ENCODE results near the gene KCNQ2. TPM values are rescaled to one million over a fixed set of nuclear protein-coding genes. Genes with fewer than 3 reads are reported as not detected.

The KCNQ2 gene
- total and polyA plus RNA-seq, 4 donors, result not detected

DNA sequence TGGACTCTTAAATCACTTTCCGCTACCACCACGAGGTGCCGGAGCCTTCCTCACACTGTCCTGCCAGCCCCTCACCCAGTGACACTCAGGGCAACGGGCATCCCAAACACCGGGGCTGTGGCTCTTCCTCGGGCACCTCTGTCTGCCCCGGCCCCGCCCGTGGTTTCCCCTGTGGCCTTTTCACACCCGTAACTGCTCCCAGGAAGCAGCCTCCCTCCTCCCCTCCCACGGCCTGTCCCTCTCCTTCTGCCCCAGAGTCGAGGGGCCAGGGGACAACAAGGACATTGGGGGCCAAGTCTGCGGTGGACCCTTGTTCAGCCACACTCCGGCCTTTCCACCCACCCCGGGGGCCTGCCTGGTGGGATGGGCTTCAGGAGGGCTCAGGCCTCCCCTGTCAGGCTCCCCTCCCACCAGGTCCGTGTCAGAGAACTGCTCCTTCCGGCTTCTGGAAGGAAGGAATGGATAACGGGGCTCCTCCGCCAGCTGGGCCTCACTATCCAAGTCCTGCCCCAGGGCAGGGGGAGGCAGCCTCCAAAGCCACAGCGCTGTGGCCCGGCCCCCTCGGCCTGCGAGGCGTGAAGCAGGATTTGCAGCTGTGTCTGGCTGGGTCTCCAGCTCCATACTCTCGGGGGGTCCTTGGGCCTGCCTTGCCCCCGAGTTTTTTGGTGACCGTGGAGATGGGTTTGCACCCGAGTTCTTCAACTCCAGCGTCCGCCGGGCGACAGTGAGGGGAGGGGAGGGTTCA lies 56.6 kb downstream of the KCNQ2 start:
- no peak for DNase-seq (ENCODE audit: low spot score)
- H3K36me3 ChIP-seq (ENCODE audit: control insufficient read depth in 4 of 4, insufficient read depth in 3 of 4, low read depth in 1 of 4, low read length in 3 of 4), result no peaks in the 10 kb centered on the region
- TF ChIP-seq FOXA2 (IDR thresholded peaks at IDR 0.05) (no peak), RXRA (IDR thresholded peaks at IDR 0.05) (no peak), HNF4A (conservative IDR thresholded peaks at IDR 0.05) (no peak), RAD21 (IDR thresholded peaks at IDR 0.05) (no peak), TAF1 (conservative IDR thresholded peaks at IDR 0.05) (no peak)
- TF ChIP-seq, protein P1, sequence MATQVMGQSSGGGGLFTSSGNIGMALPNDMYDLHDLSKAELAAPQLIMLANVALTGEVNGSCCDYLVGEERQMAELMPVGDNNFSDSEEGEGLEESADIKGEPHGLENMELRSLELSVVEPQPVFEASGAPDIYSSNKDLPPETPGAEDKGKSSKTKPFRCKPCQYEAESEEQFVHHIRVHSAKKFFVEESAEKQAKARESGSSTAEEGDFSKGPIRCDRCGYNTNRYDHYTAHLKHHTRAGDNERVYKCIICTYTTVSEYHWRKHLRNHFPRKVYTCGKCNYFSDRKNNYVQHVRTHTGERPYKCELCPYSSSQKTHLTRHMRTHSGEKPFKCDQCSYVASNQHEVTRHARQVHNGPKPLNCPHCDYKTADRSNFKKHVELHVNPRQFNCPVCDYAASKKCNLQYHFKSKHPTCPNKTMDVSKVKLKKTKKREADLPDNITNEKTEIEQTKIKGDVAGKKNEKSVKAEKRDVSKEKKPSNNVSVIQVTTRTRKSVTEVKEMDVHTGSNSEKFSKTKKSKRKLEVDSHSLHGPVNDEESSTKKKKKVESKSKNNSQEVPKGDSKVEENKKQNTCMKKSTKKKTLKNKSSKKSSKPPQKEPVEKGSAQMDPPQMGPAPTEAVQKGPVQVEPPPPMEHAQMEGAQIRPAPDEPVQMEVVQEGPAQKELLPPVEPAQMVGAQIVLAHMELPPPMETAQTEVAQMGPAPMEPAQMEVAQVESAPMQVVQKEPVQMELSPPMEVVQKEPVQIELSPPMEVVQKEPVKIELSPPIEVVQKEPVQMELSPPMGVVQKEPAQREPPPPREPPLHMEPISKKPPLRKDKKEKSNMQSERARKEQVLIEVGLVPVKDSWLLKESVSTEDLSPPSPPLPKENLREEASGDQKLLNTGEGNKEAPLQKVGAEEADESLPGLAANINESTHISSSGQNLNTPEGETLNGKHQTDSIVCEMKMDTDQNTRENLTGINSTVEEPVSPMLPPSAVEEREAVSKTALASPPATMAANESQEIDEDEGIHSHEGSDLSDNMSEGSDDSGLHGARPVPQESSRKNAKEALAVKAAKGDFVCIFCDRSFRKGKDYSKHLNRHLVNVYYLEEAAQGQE (IDR thresholded peaks at IDR 0.05), result no peak
- TF ChIP-seq, protein P2, sequence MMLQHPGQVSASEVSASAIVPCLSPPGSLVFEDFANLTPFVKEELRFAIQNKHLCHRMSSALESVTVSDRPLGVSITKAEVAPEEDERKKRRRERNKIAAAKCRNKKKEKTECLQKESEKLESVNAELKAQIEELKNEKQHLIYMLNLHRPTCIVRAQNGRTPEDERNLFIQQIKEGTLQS (IDR thresholded peaks at IDR 0.05), result no peak
- TF ChIP-seq, protein P3, sequence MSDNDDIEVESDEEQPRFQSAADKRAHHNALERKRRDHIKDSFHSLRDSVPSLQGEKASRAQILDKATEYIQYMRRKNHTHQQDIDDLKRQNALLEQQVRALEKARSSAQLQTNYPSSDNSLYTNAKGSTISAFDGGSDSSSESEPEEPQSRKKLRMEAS (IDR thresholded peaks at IDR 0.05), result no peak
- TF ChIP-seq, protein P4, sequence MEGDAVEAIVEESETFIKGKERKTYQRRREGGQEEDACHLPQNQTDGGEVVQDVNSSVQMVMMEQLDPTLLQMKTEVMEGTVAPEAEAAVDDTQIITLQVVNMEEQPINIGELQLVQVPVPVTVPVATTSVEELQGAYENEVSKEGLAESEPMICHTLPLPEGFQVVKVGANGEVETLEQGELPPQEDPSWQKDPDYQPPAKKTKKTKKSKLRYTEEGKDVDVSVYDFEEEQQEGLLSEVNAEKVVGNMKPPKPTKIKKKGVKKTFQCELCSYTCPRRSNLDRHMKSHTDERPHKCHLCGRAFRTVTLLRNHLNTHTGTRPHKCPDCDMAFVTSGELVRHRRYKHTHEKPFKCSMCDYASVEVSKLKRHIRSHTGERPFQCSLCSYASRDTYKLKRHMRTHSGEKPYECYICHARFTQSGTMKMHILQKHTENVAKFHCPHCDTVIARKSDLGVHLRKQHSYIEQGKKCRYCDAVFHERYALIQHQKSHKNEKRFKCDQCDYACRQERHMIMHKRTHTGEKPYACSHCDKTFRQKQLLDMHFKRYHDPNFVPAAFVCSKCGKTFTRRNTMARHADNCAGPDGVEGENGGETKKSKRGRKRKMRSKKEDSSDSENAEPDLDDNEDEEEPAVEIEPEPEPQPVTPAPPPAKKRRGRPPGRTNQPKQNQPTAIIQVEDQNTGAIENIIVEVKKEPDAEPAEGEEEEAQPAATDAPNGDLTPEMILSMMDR (IDR thresholded peaks at IDR 0.05; ENCODE audit: low read depth, low read length, missing input control), result no peak
- no peaks in the 10 kb centered on the region for H3K27me3 ChIP-seq (ENCODE audit: control insufficient read depth in 4 of 4, insufficient read depth in 4 of 4, low read length in 3 of 4)
- no peaks in the 10 kb centered on the region for H3K9me3 ChIP-seq (ENCODE audit: control insufficient read depth in 4 of 4, low read length in 3 of 4)
- no peak overlapping the region for H3K4me3 ChIP-seq (ENCODE audit: low read depth in 1 of 3, low read length in 3 of 3)
- H3K9ac ChIP-seq (ENCODE audit: low read depth in 1 of 2, low read length in 2 of 2), result no peak overlapping the region
- H3K4me1 ChIP-seq (ENCODE audit: control insufficient read depth in 4 of 4, insufficient read depth in 4 of 4, low read length in 3 of 4), result no peaks in the 10 kb centered on the region
- H3K27ac ChIP-seq (ENCODE audit: low read depth in 1 of 2, low read length in 2 of 2), result no peak overlapping the region
- WGBS, result 70% methylated on average over 32 of the region's 32 CpGs

DNA sequence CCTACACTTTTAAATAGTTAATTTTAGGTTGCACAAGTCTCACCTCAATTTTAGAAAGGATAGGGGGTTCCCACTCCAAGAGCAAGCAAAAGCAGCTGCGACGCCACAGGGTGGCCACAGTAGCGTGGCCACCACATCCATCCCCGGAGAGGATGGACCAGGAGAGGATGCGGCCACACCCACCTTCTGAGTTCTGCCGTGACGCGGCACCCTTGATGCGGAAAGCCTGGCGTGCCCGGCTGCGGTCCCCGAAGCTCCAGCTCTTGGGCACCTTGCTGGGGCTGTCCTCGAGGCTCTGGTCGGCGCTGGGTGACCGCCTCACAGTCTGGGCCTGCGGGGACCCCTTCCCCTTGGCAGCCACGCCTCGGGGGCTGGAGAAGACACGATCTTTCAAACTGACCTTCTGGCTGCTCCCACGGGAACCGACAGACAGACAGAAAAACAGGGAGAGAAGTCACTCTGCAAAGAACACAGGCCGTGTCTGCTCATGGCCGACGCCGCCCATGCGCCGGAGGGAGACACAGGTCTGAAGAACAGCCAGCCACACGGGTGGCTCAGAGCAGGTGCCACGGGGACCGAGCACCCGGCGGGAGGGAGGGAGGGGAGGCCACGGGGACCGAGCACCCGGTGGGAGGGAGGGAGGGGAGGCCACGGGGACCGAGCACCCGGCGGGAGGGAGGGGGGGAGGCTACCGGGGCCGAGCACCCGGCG lies 57.6 kb downstream of the KCNQ2 start:
- H3K27me3 ChIP-seq (ENCODE audit: control insufficient read depth in 4 of 4, insufficient read depth in 4 of 4, low read length in 3 of 4), result no peaks in the 10 kb centered on the region
- no peak overlapping the region for H3K4me3 ChIP-seq (ENCODE audit: low read depth in 1 of 3, low read length in 3 of 3)
- H3K36me3 ChIP-seq (ENCODE audit: control insufficient read depth in 4 of 4, insufficient read depth in 3 of 4, low read depth in 1 of 4, low read length in 3 of 4), result no peaks in the 10 kb centered on the region
- no peak overlapping the region for H3K9ac ChIP-seq (ENCODE audit: low read depth in 1 of 2, low read length in 2 of 2)
- no peaks in the 10 kb centered on the region for H3K9me3 ChIP-seq (ENCODE audit: control insufficient read depth in 4 of 4, low read length in 3 of 4)
- H3K4me1 ChIP-seq (ENCODE audit: control insufficient read depth in 4 of 4, insufficient read depth in 4 of 4, low read length in 3 of 4), result no peaks in the 10 kb centered on the region
- H3K27ac ChIP-seq (ENCODE audit: low read depth in 1 of 2, low read length in 2 of 2), result no peak overlapping the region
- DNase-seq (ENCODE audit: low spot score), result no peak
- 89% methylated on average over 39 of the region's 45 CpGs for WGBS
- TF ChIP-seq NR2F2 (IDR thresholded peaks at IDR 0.05) (no peak), GABPA (IDR thresholded peaks at IDR 0.05 in 1 of 2, conservative IDR thresholded peaks at IDR 0.05 in 1 of 2) (no peak), YY1 (IDR thresholded peaks at IDR 0.05) (no peak), TAF1 (conservative IDR thresholded peaks at IDR 0.05) (no peak), EGR1 (IDR thresholded peaks at IDR 0.05; ENCODE audit: low read depth in 2 of 2) (no peak), JUND (IDR thresholded peaks at IDR 0.05) (no peak), RXRA (IDR thresholded peaks at IDR 0.05) (no peak), FOXA1 (IDR thresholded peaks at IDR 0.05) (no peak), FOXA2 (IDR thresholded peaks at IDR 0.05) (no peak), HNF4A (conservative IDR thresholded peaks at IDR 0.05) (no peak), RAD21 (IDR thresholded peaks at IDR 0.05) (no peak), HNF4G (IDR thresholded peaks at IDR 0.05) (no peak)
- TF ChIP-seq, protein P3 (IDR thresholded peaks at IDR 0.05), result no peak
- TF ChIP-seq, protein P1 (IDR thresholded peaks at IDR 0.05), result no peak
- TF ChIP-seq, protein P4 (IDR thresholded peaks at IDR 0.05; ENCODE audit: low read depth, low read length, missing input control), result no peak
- TF ChIP-seq, protein P2 (IDR thresholded peaks at IDR 0.05), result no peak
